Vagina (tissue), 2 donors: ENCODE results near the gene FAM234B. TPM values are rescaled to one million over a fixed set of nuclear protein-coding genes. Genes with fewer than 3 reads are reported as not detected.

Experiments used
- DNase-seq, 2 donors: peaks; one replicate each; pipeline ENCODE4 v3.0.0-alpha.2; 2017; ENCODE audit errors: extremely low spot score in 2 of 2
- H3K27ac ChIP-seq: fragments of 200-600 bp; sonication (generic); one replicate; pipeline ENCODE4 v1.5.1; 2019
- H3K27me3 ChIP-seq: fragments of 200-600 bp; sonication (generic); one replicate; pipeline ENCODE4 v1.5.1; 2019
- H3K36me3 ChIP-seq, 2 donors: fragments of 200-600 bp; sonication (generic); one replicate each; pipeline ENCODE4 v1.5.1; 2017 to 2019
- H3K4me1 ChIP-seq: fragments of 200-600 bp; sonication (generic); one replicate; pipeline ENCODE4 v1.5.1; 2019
- H3K4me3 ChIP-seq, 2 donors: fragments of 200-600 bp; sonication (generic); 1 replicate in 1 of 2; 2 replicates in 1 of 2; pipeline ENCODE4 v1.5.1; 2016 to 2019
- H3K9me3 ChIP-seq: fragments of 200-600 bp; sonication (generic); one replicate; pipeline ENCODE4 v1.5.1; 2019
- POLR2A ChIP-seq, 2 donors: fragments of 450-650 bp; IDR thresholded peaks; one replicate each; pipeline ENCODE4 v1.6.1; 2017; ENCODE audit warnings: antibody characterized with exemption in 2 of 2, mild to moderate bottlenecking in 2 of 2, moderate library complexity in 2 of 2
- POLR2AphosphoS5 ChIP-seq, 2 donors: sonication (generic); formaldehyde crosslinking; IDR thresholded peaks; one replicate each; pipeline ENCODE4 v1.9.0; 2017; ENCODE audit warnings: antibody characterized with exemption in 2 of 2, mild to moderate bottlenecking in 2 of 2, low read depth in 1 of 2; ENCODE audit not compliant: insufficient read depth in 1 of 2
- intact Hi-C: fragments of 100-400 bp; cut with DNase I; formaldehyde crosslinking; loops from one replicate; pipeline ENCODE4 v1.15.1; 2023
- total RNA-seq: library from RNA; depleted of rRNA; stranded (reverse); fragments of >200 nt; gene quantifications from one replicate; pipeline ENCODE4 v1.2.3, GENCODE V29; 2016
- TF ChIP-seq, protein P1 (sequence below), 3 experiments: fragments of 450-650 bp in 2 of 3; fragments of 200-600 bp in 1 of 3; sonication (generic) in 1 of 3; IDR thresholded peaks; one replicate each; pipeline ENCODE4 v1.5.1; 2017 to 2019; ENCODE audit warnings: antibody characterized with exemption in 3 of 3, mild to moderate bottlenecking in 2 of 3, moderate library complexity in 2 of 3

The FAM234B gene
- total RNA-seq, 1 donor from 2014 or later = 11.0 TPM

DNA sequence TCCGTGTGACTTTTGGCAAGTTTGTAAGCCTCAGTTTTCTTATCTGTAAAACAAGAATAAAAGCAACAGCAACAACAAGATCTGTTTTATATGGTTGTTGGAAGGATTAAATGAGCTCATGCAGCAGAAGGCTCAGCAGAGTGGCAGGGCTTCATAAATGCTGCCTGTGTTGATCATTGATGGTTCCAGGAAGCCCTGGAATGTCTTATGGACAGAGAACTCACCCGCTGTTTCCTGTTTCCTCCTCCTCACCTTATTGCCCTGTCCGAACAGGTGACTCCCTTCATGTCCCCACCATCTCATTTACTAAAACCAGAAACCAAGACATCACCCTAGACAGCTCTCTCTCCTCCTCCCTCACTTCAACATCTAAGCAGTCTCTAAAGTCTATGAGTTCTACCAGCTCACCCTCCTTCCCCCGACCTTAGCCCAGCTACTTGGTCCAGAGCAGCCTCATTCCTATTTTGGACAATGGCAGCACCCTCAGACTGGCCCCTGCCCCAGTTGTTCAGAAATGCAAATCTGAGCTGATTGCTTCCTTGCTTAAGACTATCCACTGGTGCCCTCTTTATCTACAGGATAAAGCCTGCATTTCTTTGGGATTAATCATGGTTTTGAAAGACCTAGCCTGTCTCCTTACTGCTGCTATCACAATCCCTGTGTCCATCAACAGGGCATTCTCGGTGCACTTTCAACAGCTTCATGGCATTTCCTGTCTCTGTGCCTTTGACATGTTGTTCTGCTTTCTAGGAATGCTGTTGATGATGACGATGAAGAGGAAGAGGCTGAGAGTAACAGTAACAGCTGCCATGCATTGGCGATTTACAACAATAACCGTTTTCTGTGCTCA is 80.7 kb downstream of the FAM234B start:
- no peaks in the 10 kb centered on the region for H3K9me3 ChIP-seq
- H3K4me3 ChIP-seq = no peak overlapping the region
- H3K36me3 ChIP-seq = no peaks in the 10 kb centered on the region
- no peaks in the 10 kb centered on the region for H3K27me3 ChIP-seq
- TF ChIP-seq, protein P1, sequence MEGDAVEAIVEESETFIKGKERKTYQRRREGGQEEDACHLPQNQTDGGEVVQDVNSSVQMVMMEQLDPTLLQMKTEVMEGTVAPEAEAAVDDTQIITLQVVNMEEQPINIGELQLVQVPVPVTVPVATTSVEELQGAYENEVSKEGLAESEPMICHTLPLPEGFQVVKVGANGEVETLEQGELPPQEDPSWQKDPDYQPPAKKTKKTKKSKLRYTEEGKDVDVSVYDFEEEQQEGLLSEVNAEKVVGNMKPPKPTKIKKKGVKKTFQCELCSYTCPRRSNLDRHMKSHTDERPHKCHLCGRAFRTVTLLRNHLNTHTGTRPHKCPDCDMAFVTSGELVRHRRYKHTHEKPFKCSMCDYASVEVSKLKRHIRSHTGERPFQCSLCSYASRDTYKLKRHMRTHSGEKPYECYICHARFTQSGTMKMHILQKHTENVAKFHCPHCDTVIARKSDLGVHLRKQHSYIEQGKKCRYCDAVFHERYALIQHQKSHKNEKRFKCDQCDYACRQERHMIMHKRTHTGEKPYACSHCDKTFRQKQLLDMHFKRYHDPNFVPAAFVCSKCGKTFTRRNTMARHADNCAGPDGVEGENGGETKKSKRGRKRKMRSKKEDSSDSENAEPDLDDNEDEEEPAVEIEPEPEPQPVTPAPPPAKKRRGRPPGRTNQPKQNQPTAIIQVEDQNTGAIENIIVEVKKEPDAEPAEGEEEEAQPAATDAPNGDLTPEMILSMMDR (IDR thresholded peaks at IDR 0.05) = no peak
- no peak for TF ChIP-seq POLR2AphosphoS5 (IDR thresholded peaks at IDR 0.05; ENCODE audit: insufficient read depth in 1 of 2, low read depth in 1 of 2)
- TF ChIP-seq POLR2A (IDR thresholded peaks at IDR 0.05) = no peak
- intact Hi-C loops = no loop called here
- no peak overlapping the region for H3K27ac ChIP-seq
- no peak for DNase-seq
- H3K4me1 ChIP-seq = no peaks in the 10 kb centered on the region

DNA sequence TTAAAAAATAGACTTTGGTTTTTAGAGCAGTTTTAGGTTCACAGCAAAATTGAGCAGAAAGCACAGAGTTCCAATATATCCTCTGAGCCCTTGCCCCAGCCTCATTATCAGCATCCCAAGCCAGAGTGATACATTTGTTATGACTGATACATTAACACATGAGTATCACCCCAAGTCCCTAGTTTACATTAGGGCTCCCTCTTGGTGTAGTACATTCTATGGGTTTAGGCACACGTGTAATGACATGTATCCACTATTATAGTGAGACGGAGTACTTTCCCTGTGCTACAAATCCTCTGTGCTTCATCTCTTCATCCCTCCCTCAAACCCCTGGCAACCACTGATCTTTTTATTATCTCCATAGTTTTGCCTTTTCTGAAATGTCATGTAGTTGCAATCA is 81.8 kb downstream of the FAM234B start:
- Histone ChIP-seq H3K4me1 (no peaks in the 10 kb centered on the region), H3K36me3 (no peaks in the 10 kb centered on the region), H3K27me3 (no peaks in the 10 kb centered on the region), H3K9me3 (no peaks in the 10 kb centered on the region), H3K4me3 (no peak overlapping the region), H3K27ac (no peak overlapping the region)
- intact Hi-C loops = no loop called here
- no peak for DNase-seq
- TF ChIP-seq, protein P1 (IDR thresholded peaks at IDR 0.05) = no peak
- TF ChIP-seq POLR2AphosphoS5 (IDR thresholded peaks at IDR 0.05; ENCODE audit: insufficient read depth in 1 of 2, low read depth in 1 of 2) (no peak), POLR2A (IDR thresholded peaks at IDR 0.05) (no peak)

DNA sequence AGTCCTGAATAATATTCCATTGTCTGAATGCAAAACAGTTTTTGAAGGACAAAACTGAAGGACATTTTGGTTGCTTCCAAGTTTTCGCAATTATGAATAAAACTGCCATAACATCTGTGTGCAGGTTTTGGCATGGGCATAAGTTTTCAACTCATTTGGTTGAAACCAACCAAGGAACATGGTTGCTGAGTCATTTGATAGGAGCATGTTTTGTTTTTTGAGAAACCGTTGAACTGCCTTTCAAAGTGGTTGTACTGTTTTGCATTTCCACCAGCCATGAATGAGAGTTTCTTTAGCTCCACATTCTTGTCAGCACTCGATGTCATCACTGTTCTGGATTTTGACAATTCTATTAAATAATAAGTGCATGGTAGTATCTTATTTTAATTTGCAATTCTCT is 82.3 kb downstream of the FAM234B start:
- DNase-seq = no peak
- no peak overlapping the region for H3K27ac ChIP-seq
- H3K27me3 ChIP-seq = no peaks in the 10 kb centered on the region
- no peaks in the 10 kb centered on the region for H3K36me3 ChIP-seq
- H3K9me3 ChIP-seq = no peaks in the 10 kb centered on the region
- H3K4me3 ChIP-seq = no peak overlapping the region
- TF ChIP-seq, protein P1 (IDR thresholded peaks at IDR 0.05) = no peak
- TF ChIP-seq POLR2A (IDR thresholded peaks at IDR 0.05) (no peak), POLR2AphosphoS5 (IDR thresholded peaks at IDR 0.05; ENCODE audit: insufficient read depth in 1 of 2, low read depth in 1 of 2) (no peak)
- no peaks in the 10 kb centered on the region for H3K4me1 ChIP-seq
- intact Hi-C loops = no loop called here

DNA sequence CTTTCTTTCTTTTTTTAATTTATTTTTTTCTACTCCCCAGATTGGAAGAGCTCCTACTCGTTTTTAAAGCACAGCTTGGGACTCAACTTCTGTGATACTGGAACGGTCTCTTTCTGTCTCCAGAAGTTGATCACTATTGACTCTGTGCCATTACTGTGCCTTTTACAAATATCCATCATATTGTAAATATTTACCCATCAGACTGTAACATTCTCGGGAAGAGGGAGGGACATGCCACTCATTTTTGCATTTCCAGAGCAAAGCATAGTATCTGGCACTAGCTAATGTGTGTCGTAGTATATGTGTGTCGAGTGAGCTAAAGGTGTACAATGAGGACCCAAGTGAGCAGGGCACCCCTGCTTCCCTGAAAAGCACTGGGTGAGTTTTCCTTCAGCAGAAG is 83.3 kb downstream of the FAM234B start:
- DNase-seq = no peak
- TF ChIP-seq POLR2AphosphoS5 (IDR thresholded peaks at IDR 0.05; ENCODE audit: insufficient read depth in 1 of 2, low read depth in 1 of 2) (no peak), POLR2A (IDR thresholded peaks at IDR 0.05) (no peak)
- TF ChIP-seq, protein P1 (IDR thresholded peaks at IDR 0.05) = no peak
- intact Hi-C loops = no loop called here
- Histone ChIP-seq H3K36me3 (no peaks in the 10 kb centered on the region), H3K27me3 (no peaks in the 10 kb centered on the region), H3K27ac (no peak overlapping the region), H3K4me1 (no peaks in the 10 kb centered on the region), H3K9me3 (no peaks in the 10 kb centered on the region), H3K4me3 (no peak overlapping the region)

DNA sequence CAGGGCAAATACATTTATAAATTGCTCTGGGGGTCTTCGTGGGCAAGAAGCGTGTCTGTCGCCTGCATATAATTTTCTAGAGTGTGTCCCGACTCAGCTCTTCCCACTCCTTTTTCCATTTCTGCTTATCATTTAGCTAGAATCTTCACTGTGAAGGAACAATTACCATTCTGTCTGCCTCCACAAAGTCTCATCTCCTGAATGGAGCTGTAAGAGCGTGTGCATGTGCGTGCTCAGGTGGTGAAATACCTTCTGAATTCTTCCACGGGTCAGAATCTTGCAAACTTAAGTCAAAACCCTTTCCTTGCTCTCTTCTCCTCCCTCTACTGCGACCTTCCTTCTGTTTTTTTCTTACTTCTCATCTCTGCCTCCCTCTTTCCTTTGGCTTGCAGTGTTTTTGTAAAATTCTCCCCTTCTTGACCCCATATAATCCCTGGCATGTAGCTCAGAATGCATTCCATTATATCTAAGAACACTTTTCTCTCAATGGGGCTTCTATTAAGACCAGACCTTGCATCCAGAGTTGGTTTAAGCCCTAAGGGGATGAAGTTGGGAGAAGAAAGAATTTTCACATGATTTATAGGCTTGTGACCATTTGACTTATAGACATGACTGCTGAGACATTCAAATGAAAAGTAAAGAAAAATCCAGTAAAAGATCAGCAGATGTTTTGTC is 84.2 kb downstream of the FAM234B start:
- Histone ChIP-seq H3K9me3 (no peaks in the 10 kb centered on the region), H3K4me1 (no peaks in the 10 kb centered on the region), H3K27ac (no peak overlapping the region), H3K36me3 (no peaks in the 10 kb centered on the region), H3K27me3 (no peaks in the 10 kb centered on the region), H3K4me3 (no peak overlapping the region)
- no peak for DNase-seq
- TF ChIP-seq POLR2AphosphoS5 (IDR thresholded peaks at IDR 0.05; ENCODE audit: insufficient read depth in 1 of 2, low read depth in 1 of 2) (no peak), POLR2A (IDR thresholded peaks at IDR 0.05) (no peak)
- TF ChIP-seq, protein P1 (IDR thresholded peaks at IDR 0.05) = no peak
- intact Hi-C loops = no loop called here
